Subcutaneous adipose tissue (tissue), 4 donors: Measurements from ENCODE around the gene FAM3D. TPM values are rescaled to one million over a fixed set of nuclear protein-coding genes. Genes with fewer than 3 reads are reported as not detected.

Experiments
- CTCF ChIP-seq: fragments of 450-650 bp; IDR thresholded peaks from one replicate; pipeline ENCODE4 v1.5.1; 2016; ENCODE audit warnings: low read depth, mild to moderate bottlenecking, control low read depth, antibody characterized with exemption, moderate library complexity
- total RNA-seq, 4 donors: library from RNA; depleted of rRNA; stranded (reverse); fragments of >200 nt; gene quantifications; one replicate each; pipeline ENCODE4 v1.1.0, GENCODE V29; 2016

Gene FAM3D
- total RNA-seq, 4 donors from 2014 or later: not detected

GRCh38 chr3:58657571-58658141 lies 8.9 kb downstream of the FAM3D start:
- no peak for TF ChIP-seq CTCF

- TF ChIP-seq CTCF: no peak
Observed at GRCh38 chr3:58657036-58657520, 9.5 kb downstream of the FAM3D start.

- TF ChIP-seq CTCF: no peak
Observed at GRCh38 chr3:58656631-58657030, 9.9 kb downstream of the FAM3D start.

GRCh38 chr3:58654466-58654865 lies 12.1 kb downstream of the FAM3D start:
- TF ChIP-seq CTCF: no peak

GRCh38 chr3:58652624-58653023 lies 13.9 kb downstream of the FAM3D start:
- no peak for TF ChIP-seq CTCF

GRCh38 chr3:58651276-58651675 lies 15.3 kb downstream of the FAM3D start:
- TF ChIP-seq CTCF: no peak

GRCh38 chr3:58647381-58648141 lies 19.0 kb downstream of the FAM3D start:
- TF ChIP-seq CTCF: no peak
